RWPE1 (cell line): Measurements from ENCODE around the gene ROR2.

Source experiments
- CTCF ChIA-PET: fragments of 350-600 bp; sonication (Branson Sonifier 250); formaldehyde crosslinking; extraction: SDS; loops from one replicate; lab custom pipeline; 2021; lab: Yijun Ruan, JAX
- POLR2A ChIA-PET: fragments of 400-600 bp; formaldehyde crosslinking; extraction: SDS; loops from one replicate; lab custom pipeline; 2020; ENCODE audit warnings: antibody characterized with exemption; ENCODE audit not compliant: low non-redundant PET; lab: Yijun Ruan, JAX
- DNase-seq: peaks from one replicate; pipeline ENCODE4 v3.0.0; 2012; ENCODE audit warnings: low spot score
- H3K27ac ChIP-seq: fragments of 450-650 bp; 2 replicates; pipeline ENCODE4 v1.5.1; 2017
- TF ChIP-seq, protein P1 (sequence below): fragments of 450-650 bp; conservative IDR thresholded peaks from 2 replicates; pipeline ENCODE4 v1.5.1; 2017; ENCODE audit warnings: low read depth, mild to moderate bottlenecking

The ROR2 gene

DNA sequence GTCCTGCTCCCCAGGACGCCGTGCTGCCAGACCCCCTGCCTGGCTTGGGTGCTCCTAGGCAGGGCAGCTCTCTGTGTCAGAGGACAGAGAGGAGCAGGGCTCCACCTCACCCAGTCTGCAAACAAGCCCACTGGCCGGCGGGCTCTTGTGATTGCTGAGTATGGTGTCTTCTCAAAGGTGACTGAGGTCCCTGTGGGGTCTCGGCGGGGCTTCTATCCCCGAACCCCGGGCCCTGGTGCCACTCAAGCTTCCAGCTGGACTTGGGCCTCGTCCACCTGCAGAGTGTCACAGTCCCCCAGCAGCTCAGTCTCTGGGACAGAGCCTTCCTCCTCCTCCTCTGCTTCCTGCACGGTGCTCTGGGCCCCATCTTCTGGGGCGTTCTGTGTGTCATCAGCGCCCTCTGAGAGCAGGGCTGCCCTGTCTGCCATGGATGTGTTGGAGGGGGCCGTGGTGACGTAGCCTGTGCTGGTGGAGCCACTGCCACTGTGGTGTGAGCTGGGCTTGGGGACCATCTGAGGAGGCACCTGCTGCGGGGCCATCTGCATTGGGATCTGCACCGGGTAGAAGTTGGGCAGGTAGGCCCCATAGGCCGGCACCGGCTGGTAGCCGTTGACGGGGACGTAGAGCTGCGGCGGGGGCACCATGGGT lies 226.5 kb downstream of the ROR2 start:
- CTCF ChIA-PET, result interaction anchor here (0.6 to 1.8 kb wide), 2 partner anchors 11 kb away, joined by 3 to 7 read pairs; no protein-coding TSS in a partner anchor
- POLR2A ChIA-PET, result no interaction called here
- DNase-seq, result no peak
- TF ChIP-seq, protein P1, sequence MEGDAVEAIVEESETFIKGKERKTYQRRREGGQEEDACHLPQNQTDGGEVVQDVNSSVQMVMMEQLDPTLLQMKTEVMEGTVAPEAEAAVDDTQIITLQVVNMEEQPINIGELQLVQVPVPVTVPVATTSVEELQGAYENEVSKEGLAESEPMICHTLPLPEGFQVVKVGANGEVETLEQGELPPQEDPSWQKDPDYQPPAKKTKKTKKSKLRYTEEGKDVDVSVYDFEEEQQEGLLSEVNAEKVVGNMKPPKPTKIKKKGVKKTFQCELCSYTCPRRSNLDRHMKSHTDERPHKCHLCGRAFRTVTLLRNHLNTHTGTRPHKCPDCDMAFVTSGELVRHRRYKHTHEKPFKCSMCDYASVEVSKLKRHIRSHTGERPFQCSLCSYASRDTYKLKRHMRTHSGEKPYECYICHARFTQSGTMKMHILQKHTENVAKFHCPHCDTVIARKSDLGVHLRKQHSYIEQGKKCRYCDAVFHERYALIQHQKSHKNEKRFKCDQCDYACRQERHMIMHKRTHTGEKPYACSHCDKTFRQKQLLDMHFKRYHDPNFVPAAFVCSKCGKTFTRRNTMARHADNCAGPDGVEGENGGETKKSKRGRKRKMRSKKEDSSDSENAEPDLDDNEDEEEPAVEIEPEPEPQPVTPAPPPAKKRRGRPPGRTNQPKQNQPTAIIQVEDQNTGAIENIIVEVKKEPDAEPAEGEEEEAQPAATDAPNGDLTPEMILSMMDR, result no peak
- no peak overlapping the region for H3K27ac ChIP-seq

DNA sequence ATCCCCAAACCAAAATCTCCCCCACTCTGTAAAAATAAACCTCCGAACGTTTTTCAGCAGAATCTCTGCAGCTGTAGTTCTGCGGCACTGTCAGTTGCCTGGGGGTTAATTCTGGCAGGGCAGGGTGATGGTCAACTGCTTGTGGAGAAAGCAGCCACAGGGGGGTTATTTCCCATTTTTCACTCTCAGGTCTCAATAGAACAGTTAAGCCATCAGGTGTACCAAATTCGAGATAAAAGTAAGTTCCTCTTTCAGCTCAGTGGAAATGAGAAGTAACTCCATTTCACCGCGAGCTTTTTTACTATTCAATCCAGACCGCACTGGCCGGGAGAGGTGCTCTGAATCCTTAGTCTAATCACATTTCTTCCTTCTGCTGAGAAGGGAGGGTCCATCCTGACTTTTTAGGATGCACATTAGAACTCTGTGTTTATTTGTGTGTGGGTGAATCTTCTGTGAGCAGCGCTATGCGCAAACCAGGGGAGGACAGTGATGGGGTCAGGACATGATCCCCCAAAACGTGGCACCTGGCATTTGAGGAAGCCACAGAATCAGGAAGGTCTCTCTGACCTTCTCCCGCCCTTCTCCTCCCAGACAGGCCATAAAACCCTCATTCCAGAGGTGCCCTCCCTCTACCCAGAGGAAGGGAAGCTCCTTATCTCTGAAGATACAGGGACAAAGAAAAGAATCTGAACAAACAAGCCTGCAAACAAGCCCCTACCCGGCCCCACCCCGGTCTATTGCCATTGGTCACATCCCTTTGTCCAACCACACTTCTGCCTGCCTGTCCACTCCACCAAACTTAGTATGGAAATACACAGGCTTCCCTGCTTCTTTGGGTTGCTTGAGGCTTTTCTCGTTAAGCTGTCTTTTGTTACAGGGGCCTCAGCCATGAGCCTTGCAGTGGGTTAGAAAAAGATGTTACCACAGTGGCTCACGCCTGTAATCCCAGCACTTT lies 229.0 kb downstream of the ROR2 start:
- DNase-seq, result no peak
- CTCF ChIA-PET, result interaction anchor here (0.5 to 1.0 kb wide), 3 partner anchors 37 to 295 kb away, joined by 3 to 5 read pairs (median 3); partner anchors contain the start of gene ROR2
- POLR2A ChIA-PET, result interaction anchor here (0.6 kb wide), 2 partner anchors 447 to 1654 kb away, joined by 3 to 11 read pairs; no protein-coding TSS in a partner anchor
- TF ChIP-seq, protein P1, result no peak
- H3K27ac ChIP-seq, result no peak overlapping the region

DNA sequence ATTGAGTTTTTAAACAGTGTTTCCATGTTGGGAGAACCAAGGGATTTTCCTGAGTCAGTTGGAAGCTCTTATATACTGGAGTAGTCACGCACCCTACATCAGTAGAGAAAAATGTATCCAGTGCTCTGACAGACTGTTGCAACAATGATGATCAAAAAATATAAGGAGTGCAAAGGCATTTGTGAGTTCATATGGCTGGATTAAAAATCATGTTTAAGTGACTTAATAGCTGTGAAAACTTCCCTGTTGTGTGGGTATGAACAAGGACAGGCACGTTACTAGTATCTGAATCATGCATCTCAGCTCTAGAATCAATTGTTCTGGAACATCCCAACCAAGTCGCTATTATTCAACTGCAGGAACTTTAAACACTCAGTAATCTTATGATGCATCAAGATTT lies 229.7 kb downstream of the ROR2 start:
- ChIA-PET POLR2A (interaction anchor here (0.6 kb wide), 2 partner anchors 448 to 1653 kb away, joined by 3 to 11 read pairs; no protein-coding TSS in a partner anchor), CTCF (interaction anchor here (0.5 to 1.0 kb wide), 2 partner anchors 38 to 230 kb away, joined by 3 to 5 read pairs; partner anchors contain the start of gene ROR2)
- no peak overlapping the region for H3K27ac ChIP-seq
- DNase-seq, result peak; percentile 51
- TF ChIP-seq, protein P1, result no peak

DNA sequence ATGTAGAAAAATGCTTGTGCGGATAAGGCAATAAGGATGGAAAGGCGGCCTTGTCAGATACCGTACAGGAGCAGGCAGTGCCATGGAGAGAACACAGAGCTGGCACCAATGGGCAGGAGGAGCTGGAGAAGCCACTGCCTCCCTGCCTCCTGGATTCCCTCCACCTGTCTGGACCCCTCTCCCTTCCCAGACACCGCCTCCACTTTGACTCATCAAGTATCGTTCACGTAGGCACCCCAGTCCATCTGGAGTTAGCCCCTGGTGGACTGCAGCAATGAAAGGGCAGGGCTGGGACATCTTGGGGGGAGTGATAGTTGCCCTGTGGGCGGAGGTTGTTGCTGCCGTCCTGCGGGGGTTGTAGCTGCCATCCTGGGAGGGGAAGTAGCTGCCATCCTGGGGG lies 232.0 kb downstream of the ROR2 start:
- CTCF ChIA-PET, result interaction anchor here (0.6 to 1.3 kb wide), 6 partner anchors 9 to 1074 kb away, joined by 3 to 4 read pairs (median 3); no protein-coding TSS in a partner anchor
- no peak overlapping the region for H3K27ac ChIP-seq
- POLR2A ChIA-PET, result no interaction called here
- no peak for DNase-seq
- TF ChIP-seq, protein P1, result no peak

DNA sequence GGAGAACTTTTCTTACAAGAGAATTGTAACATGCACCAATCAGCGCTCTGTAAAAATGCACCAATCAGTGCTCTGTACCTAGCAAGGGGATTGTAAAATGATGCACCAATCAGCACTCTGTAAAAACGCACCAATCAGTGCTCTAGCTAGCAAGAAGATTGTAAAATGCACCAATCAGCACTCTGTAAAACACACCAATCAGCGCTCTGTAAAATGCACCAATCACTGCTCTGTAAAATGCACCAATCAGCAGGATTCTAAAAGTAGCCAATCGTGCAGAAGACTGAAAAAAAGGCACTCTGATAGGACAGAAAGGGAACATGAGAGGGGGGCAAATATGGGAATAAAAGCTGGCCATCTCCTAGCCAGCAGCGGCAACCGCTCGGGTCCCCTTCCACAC lies 233.2 kb downstream of the ROR2 start:
- TF ChIP-seq, protein P1, result no peak
- ChIA-PET CTCF (interaction anchor here (0.9 to 1.0 kb wide), 2 partner anchors 10 to 17 kb away, joined by 3 to 4 read pairs; no protein-coding TSS in a partner anchor), POLR2A (no interaction called here)
- no peak overlapping the region for H3K27ac ChIP-seq
- no peak for DNase-seq

DNA sequence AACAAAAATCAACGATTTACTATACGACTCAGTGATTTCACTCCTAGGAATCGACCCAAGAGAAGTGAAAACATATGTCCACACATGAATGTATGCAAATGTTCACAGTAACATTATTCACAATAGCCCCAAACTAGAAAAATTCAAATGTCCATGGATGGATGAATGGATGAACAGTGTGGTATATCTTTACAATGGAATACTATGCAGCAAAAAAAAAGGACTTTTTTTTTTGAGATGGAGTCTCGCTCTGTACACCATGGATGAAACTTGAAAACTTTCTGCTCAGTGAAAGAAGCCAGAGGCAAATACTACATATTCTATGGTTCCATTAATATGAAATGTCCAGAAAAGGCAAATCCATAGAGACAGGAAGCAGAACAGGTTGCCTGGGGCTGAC lies 233.8 kb downstream of the ROR2 start:
- ChIA-PET CTCF (interaction anchor here (0.6 to 1.0 kb wide), 2 partner anchors 18 to 482 kb away, joined by 3 read pairs; no protein-coding TSS in a partner anchor), POLR2A (no interaction called here)
- TF ChIP-seq, protein P1, result no peak
- no peak for DNase-seq
- H3K27ac ChIP-seq, result no peak overlapping the region
